GM12878 (cell line): ENCODE measurements around the gene GABARAPL2. TPM values are rescaled to one million over a fixed set of nuclear protein-coding genes. Genes with fewer than 3 reads are reported as not detected.

Experiments used
- ATAC-seq: fragments of 200-7000 bp; cut with Tn5 transposase; 3 replicates; pipeline ENCODE4 v1.9.1; 2020; ENCODE audit warnings: mild to moderate bottlenecking, moderate library complexity
- BruUV-seq: library from RNA; stranded (reverse); fragments of 400-500 nt; replicated peaks from 2 replicates; lab custom pipeline; 2021; lab: Mats Ljungman, UMichigan
- CTCF ChIA-PET: fragments of 300-600 bp; sonication (Branson Sonifier 250); formaldehyde crosslinking; extraction: SDS; loops from one replicate; lab custom pipeline; 2021; ENCODE audit warnings: inconsistent platforms; lab: Yijun Ruan, JAX
- POLR2A ChIA-PET: fragments of 350-600 bp; formaldehyde crosslinking; extraction: SDS; loops from one replicate; lab custom pipeline; 2021; ENCODE audit warnings: inconsistent platforms; lab: Charles Lee
- RAD21 ChIA-PET: fragments of 300-600 bp; sonication (Branson Sonifier 250); formaldehyde crosslinking; loops from one replicate; lab custom pipeline; 2023; ENCODE audit warnings: antibody characterized with exemption; ENCODE audit not compliant: unreplicated experiment; lab: Charles Lee
- SMC1A ChIA-PET: fragments of 300-600 bp; sonication (Branson Sonifier 250); formaldehyde crosslinking; loops from one replicate; lab custom pipeline; 2023; ENCODE audit not compliant: unreplicated experiment, uncharacterized antibody; lab: Charles Lee
- DNase-seq: peaks from one replicate; pipeline ENCODE4 v3.0.0-alpha.2; 2011; ENCODE audit warnings: low read depth, low spot score
- FAIRE-seq: peaks from 3 replicates; lab custom pipeline; 2011; peaks lifted over from hg19 to GRCh38; lab: Jason Lieb, UNC
- H2AFZ ChIP-seq: 2 replicates; pipeline ENCODE4 v1.6.0; 2011; ENCODE audit warnings: low read depth, low read length, control low read depth; ENCODE audit not compliant: control insufficient read depth
- H3K27ac ChIP-seq: 2 replicates; pipeline ENCODE4 v1.5.1; 2011; ENCODE audit warnings: control low read depth; ENCODE audit not compliant: control insufficient read depth, insufficient read depth
- H3K27me3 ChIP-seq, 2 experiments: replicated peaks in 1 of 2; 2 replicates each; pipeline versions ENCODE4 v1.6.0 to v1.6.1; 2011; ENCODE audit warnings: low read length in 1 of 2; ENCODE audit not compliant: control insufficient read depth in 2 of 2, insufficient read depth in 2 of 2
- H3K36me3 ChIP-seq, 2 experiments: 2 replicates each; pipeline ENCODE4 v1.5.1; 2011; ENCODE audit warnings: low read length in 1 of 2; ENCODE audit not compliant: control insufficient read depth in 2 of 2, insufficient read depth in 2 of 2
- H3K4me1 ChIP-seq: 2 replicates; pipeline ENCODE4 v1.6.1; 2011; ENCODE audit warnings: mild to moderate bottlenecking, low read length, moderate library complexity, mixed read lengths; ENCODE audit not compliant: control insufficient read depth, insufficient read depth
- H3K4me2 ChIP-seq: 2 replicates; pipeline ENCODE4 v1.6.0; 2011; ENCODE audit warnings: control low read depth; ENCODE audit not compliant: control insufficient read depth, insufficient read depth
- H3K4me3 ChIP-seq: fragments of 200-600 bp; sonication (generic); 2 replicates; pipeline ENCODE4 v1.5.1; 2016
- H3K79me2 ChIP-seq: 2 replicates; pipeline ENCODE4 v1.6.0; 2011; ENCODE audit warnings: low read length; ENCODE audit not compliant: control insufficient read depth, insufficient read depth
- H3K9ac ChIP-seq: 2 replicates; pipeline ENCODE4 v1.8.0; 2011; ENCODE audit warnings: low read length, control low read depth, mixed read lengths; ENCODE audit not compliant: control insufficient read depth, insufficient read depth
- H3K9me3 ChIP-seq: replicated peaks from 3 replicates; pipeline ENCODE4 v1.5.1; 2011; ENCODE audit warnings: mild to moderate bottlenecking, low read length; ENCODE audit not compliant: control insufficient read depth, insufficient read depth
- H4K20me1 ChIP-seq: 2 replicates; pipeline ENCODE4 v1.6.0; 2011; ENCODE audit not compliant: control insufficient read depth, insufficient read depth
- CREB1 ChIP-seq: IDR thresholded peaks from 2 replicates; pipeline ENCODE4 v1.6.1; 2012; ENCODE audit warnings: low read depth, mild to moderate bottlenecking, inconsistent platforms
- CREM ChIP-seq: IDR thresholded peaks from 2 replicates; pipeline ENCODE4 v1.6.1; 2014; ENCODE audit warnings: antibody characterized with exemption, low read depth
- FOXM1 ChIP-seq: IDR thresholded peaks from 2 replicates; pipeline ENCODE4 v1.6.1; 2012; ENCODE audit warnings: low read depth, mild to moderate bottlenecking, inconsistent platforms, low read length, moderate library complexity
- GABPA ChIP-seq: IDR thresholded peaks from 2 replicates; pipeline ENCODE4 v1.6.1; 2014; ENCODE audit warnings: antibody characterized with exemption, low read depth, mild to moderate bottlenecking, inconsistent platforms
- GATAD2B ChIP-seq: fragments of 450-650 bp; conservative IDR thresholded peaks from 2 replicates; pipeline ENCODE4 v1.6.1; 2017; ENCODE audit warnings: low read depth, mild to moderate bottlenecking, moderate library complexity
- JUNB ChIP-seq: IDR thresholded peaks from 2 replicates; pipeline ENCODE4 v1.6.1; 2016; ENCODE audit warnings: antibody characterized with exemption, mild to moderate bottlenecking
- LARP7 ChIP-seq: fragments of 450-650 bp; IDR thresholded peaks from 2 replicates; pipeline ENCODE4 v1.6.1; 2017; ENCODE audit warnings: mild to moderate bottlenecking
- NFYB ChIP-seq: IDR thresholded peaks from 2 replicates; pipeline ENCODE4 v1.6.1; 2011; ENCODE audit warnings: low read depth, mild to moderate bottlenecking, low read length, improper control_type of control experiment, moderate library complexity; ENCODE audit not compliant: insufficient read depth
- PML ChIP-seq: IDR thresholded peaks from 2 replicates; pipeline ENCODE4 v1.6.1; 2012; ENCODE audit warnings: low read length, inconsistent platforms
- POLR2A ChIP-seq: IDR thresholded peaks from 2 replicates; pipeline ENCODE4 v1.6.1; 2011; ENCODE audit warnings: low read depth, mild to moderate bottlenecking, low read length
- RUNX3 ChIP-seq: IDR thresholded peaks from 2 replicates; pipeline ENCODE4 v1.6.1; 2012; ENCODE audit warnings: low read length, inconsistent platforms
- WGBS: methylation state at CpG from one replicate; pipeline ENCODE4 v1.1.6; 2016; ENCODE audit warnings: low lambda C conversion rate; ENCODE audit not compliant: insufficient replicate concordance, insufficient coverage; ENCODE audit errors: missing lambda C conversion rate; 5-methylcytosine and 5-hydroxymethylcytosine counted together
- in situ Hi-C: fragments of 300-500 bp; cut with MboI; formaldehyde crosslinking; loops from 9 replicates; pipeline ENCODE4 v1.14.3; 2018; ENCODE audit warnings: mixed read lengths
- intact Hi-C: fragments of 100-400 bp; cut with micrococcal nuclease; formaldehyde crosslinking; loops from one replicate; pipeline ENCODE4 v1.14.2; 2022; ENCODE audit not compliant: unreplicated experiment
- polyA plus RNA-seq, 11 experiments: library from polyadenylated mRNA; depleted of rRNA in 4 of 11; unstranded in 6 of 11; stranded (reverse) in 5 of 11; fragments of >200 nt; fragmentation: Nextera tagmentation in 4 of 11; fragmentation: Illumina TruSeq in 1 of 11; extraction: Ambion mirVana in 4 of 11; extraction: Trizol in 1 of 11; gene quantifications; 1 replicate in 1 of 11; 2 replicates in 10 of 11; pipeline versions ENCODE4 v1.2.1 to v1.2.3, GENCODE V29; 2011 to 2016; ENCODE audit warnings: inconsistent platforms in 2 of 11, missing spikeins in 2 of 11, low read depth in 1 of 11
- total RNA-seq, 4 experiments: library from RNA; depleted of rRNA in 3 of 4; stranded (reverse); fragments of >200 nt in 3 of 4; fragmentation: Illumina TruSeq in 1 of 4; extraction: Trizol in 1 of 4; gene quantifications; 2 replicates each; pipeline versions ENCODE4 v1.2.1 to v1.2.3, GENCODE V29; 2013 to 2021
- TF ChIP-seq, protein P1 (sequence below): IDR thresholded peaks from 2 replicates; pipeline ENCODE4 v1.6.1; 2011; ENCODE audit warnings: borderline replicate concordance, low read depth, mild to moderate bottlenecking, moderate library complexity, low read length; ENCODE audit not compliant: insufficient read depth, poor library complexity, severe bottlenecking
- TF ChIP-seq, protein P2 (sequence below): IDR thresholded peaks from 2 replicates; pipeline ENCODE4 v1.6.1; 2012; ENCODE audit warnings: low read length, inconsistent platforms

Gene GABARAPL2
- total and polyA plus RNA-seq, 10 of the 15 experiments (the other 5 are each of a cell fraction or from before 2014, with no cell fraction given), result 61.9 to 359 (median 128) TPM

DNA sequence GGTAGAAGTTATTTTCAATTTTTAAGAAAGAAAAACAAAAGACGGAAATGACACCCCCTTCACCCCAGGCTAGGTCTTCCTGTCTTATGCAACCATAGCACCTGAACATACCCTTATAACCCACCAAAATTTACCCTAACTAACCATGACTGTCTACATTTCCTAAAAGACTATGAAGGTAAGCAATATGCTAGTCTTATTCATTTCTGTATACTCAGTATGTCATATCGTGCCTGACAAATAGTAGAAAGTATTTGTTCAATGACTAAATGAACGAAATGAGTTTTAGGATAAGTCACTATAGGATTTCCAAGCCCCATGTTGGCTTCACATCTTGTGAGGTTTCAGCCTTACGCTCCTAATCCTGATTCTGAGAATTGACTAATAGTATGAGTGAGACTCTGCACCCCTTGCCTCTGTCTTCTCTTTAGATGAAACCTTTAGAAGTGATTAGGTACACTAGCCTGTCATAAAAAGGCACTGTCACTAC is 50.4 kb downstream of the GABARAPL2 start (continued):
- TF ChIP-seq, protein P1, sequence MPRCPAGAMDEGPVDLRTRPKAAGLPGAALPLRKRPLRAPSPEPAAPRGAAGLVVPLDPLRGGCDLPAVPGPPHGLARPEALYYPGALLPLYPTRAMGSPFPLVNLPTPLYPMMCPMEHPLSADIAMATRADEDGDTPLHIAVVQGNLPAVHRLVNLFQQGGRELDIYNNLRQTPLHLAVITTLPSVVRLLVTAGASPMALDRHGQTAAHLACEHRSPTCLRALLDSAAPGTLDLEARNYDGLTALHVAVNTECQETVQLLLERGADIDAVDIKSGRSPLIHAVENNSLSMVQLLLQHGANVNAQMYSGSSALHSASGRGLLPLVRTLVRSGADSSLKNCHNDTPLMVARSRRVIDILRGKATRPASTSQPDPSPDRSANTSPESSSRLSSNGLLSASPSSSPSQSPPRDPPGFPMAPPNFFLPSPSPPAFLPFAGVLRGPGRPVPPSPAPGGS, result peak; percentile 40
- peak; percentile 66 for TF ChIP-seq CREM
- TF ChIP-seq NFYB, result no peak
- TF ChIP-seq JUNB, result peak; percentile 97
- TF ChIP-seq, protein P2, sequence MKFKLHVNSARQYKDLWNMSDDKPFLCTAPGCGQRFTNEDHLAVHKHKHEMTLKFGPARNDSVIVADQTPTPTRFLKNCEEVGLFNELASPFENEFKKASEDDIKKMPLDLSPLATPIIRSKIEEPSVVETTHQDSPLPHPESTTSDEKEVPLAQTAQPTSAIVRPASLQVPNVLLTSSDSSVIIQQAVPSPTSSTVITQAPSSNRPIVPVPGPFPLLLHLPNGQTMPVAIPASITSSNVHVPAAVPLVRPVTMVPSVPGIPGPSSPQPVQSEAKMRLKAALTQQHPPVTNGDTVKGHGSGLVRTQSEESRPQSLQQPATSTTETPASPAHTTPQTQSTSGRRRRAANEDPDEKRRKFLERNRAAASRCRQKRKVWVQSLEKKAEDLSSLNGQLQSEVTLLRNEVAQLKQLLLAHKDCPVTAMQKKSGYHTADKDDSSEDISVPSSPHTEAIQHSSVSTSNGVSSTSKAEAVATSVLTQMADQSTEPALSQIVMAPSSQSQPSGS, result peak; percentile 81
- TF ChIP-seq POLR2A, result no peak
- no peak for TF ChIP-seq PML
- TF ChIP-seq CREB1, result peak; percentile 65
- TF ChIP-seq FOXM1, result peak; percentile 90; the same call in 1 of the 2 replicates
- no peak for TF ChIP-seq GATAD2B
- no peak for TF ChIP-seq LARP7
- TF ChIP-seq, all 136 proteins: peak for 16

DNA sequence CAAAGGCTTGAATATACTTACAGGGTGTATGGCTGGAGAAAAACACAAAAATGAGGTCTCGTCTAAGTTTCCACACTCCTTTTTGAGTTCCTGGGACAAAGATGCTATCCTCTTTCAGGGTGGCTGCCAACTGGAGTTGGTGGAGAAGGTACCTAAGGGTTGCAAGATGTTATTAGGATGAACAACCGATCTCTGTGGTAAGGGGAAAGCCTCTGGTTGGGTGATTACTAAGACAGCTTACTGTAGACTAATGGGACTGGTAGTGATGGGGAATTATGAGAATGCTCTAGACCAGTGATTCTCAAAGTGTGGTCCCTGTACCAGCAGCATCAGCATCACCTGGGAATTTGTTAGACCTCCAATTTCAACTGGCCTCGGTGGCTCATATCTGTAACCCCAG is 50.9 kb downstream of the GABARAPL2 start:
- SMC1A ChIA-PET, result interaction anchor here (1.0 kb wide), 1 partner anchor 8 kb away, joined by 3 read pairs; no protein-coding TSS in a partner anchor
- Histone ChIP-seq H3K4me2 (no peak overlapping the region; the same call in 1 of the 2 replicates), H3K4me3 (no peak overlapping the region), H3K27ac (peak overlapping the region; percentile 68), H3K4me1 (peaks cover 33% of the 10 kb centered on the region), H4K20me1 (no peaks in the 10 kb centered on the region), H3K79me2 (peaks cover 11% of the 10 kb centered on the region), H3K9ac (no peak overlapping the region), H3K27me3 (no peaks in the 10 kb centered on the region), H2AFZ (no peak overlapping the region; the same call in 1 of the 2 replicates), H3K36me3 (peaks cover 6 to 24% of the 10 kb centered on the region in 2 experiments), H3K9me3 (no peaks in the 10 kb centered on the region)
- CTCF ChIA-PET, result interaction anchor here (9.5 kb wide), 1 partner anchor 97 kb away, joined by 153 read pairs; no protein-coding TSS in a partner anchor
- 30% methylated on average over 3 of the region's 3 CpGs for WGBS
- TF ChIP-seq RUNX3 (peak; percentile 20; the same call in 1 of the 2 replicates), GABPA (no peak)
- DNase-seq (no peak), ATAC-seq (no peak), FAIRE-seq (no peak)
- POLR2A ChIA-PET, result interaction anchor here (2.6 to 6.3 kb wide), 2 partner anchors 30 to 48 kb away, joined by 9 to 116 read pairs; partner anchors contain the start of genes GABARAPL2, KARS1 and TERF2IP
- in situ Hi-C loops, result no loop called here
- no TSS peak for BruUV-seq
- intact Hi-C loops, result no loop called here
- RAD21 ChIA-PET, result no interaction called here
